ENCODE data around the gene RFWD3.
"Not testable (repeated sequence)": the region's sequence is repeated elsewhere in the genome, so short reads cannot be mapped to it uniquely, and the experiment has no call there.

Gene RFWD3

GRCh38 chr16:74667255-74667700 is 601 bp upstream of the RFWD3 start:
- in situ Hi-C loops (cut with MboI; ENCODE audit: low sequenced_read_pairs): no loop called here

GRCh38 chr16:74666010-74666421 is 661 bp downstream of the RFWD3 start:
- in situ Hi-C loops (cut with MboI; ENCODE audit: low sequenced_read_pairs): no loop called here

- in situ Hi-C loops (cut with MboI; ENCODE audit: low sequenced_read_pairs): no loop called here
Observed at GRCh38 chr16:74661064-74661463, 5.6 kb downstream of the RFWD3 start.

GRCh38 chr16:74660383-74660782 is 6.3 kb downstream of the RFWD3 start:
- in situ Hi-C loops (cut with MboI; ENCODE audit: low sequenced_read_pairs): no loop called here

GRCh38 chr16:74659041-74659440 is 7.6 kb downstream of the RFWD3 start:
- in situ Hi-C loops (cut with MboI; ENCODE audit: low sequenced_read_pairs): no loop called here

GRCh38 chr16:74657870-74658642 is 8.6 kb downstream of the RFWD3 start:
- in situ Hi-C loops (cut with MboI; ENCODE audit: low sequenced_read_pairs): no loop called here

GRCh38 chr16:74654536-74655050 is 12.1 kb downstream of the RFWD3 start:
- in situ Hi-C loops (cut with MboI; ENCODE audit: low sequenced_read_pairs): no loop called here

- in situ Hi-C loops (cut with MboI; ENCODE audit: low sequenced_read_pairs): not testable (repeated sequence)
Observed at GRCh38 chr16:74652883-74653282, 13.8 kb downstream of the RFWD3 start.

- in situ Hi-C loops (cut with MboI; ENCODE audit: low sequenced_read_pairs): no loop called here
Observed at GRCh38 chr16:74652249-74652648, 14.4 kb downstream of the RFWD3 start.

DNA sequence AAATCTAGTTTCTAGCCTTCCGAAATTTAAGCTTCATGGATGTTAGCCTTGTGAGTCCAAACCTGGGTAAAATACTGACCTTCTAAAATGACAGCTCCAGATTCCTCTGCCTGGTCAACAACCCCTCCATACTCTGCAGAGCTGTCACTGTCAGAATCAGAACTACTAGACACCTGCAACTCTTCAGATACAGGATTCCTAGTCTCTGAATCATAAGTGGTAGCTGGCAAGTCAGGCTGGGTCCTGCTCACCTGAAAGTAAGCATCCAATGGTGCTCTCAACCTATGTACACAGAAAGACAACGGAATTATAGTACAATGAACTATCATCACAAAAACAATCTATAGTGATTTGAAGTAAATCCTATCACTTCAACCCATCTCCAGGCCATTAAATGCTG is 14.8 kb downstream of the RFWD3 start:
- in situ Hi-C loops (cut with MboI; ENCODE audit: low sequenced_read_pairs): no loop called here

DNA sequence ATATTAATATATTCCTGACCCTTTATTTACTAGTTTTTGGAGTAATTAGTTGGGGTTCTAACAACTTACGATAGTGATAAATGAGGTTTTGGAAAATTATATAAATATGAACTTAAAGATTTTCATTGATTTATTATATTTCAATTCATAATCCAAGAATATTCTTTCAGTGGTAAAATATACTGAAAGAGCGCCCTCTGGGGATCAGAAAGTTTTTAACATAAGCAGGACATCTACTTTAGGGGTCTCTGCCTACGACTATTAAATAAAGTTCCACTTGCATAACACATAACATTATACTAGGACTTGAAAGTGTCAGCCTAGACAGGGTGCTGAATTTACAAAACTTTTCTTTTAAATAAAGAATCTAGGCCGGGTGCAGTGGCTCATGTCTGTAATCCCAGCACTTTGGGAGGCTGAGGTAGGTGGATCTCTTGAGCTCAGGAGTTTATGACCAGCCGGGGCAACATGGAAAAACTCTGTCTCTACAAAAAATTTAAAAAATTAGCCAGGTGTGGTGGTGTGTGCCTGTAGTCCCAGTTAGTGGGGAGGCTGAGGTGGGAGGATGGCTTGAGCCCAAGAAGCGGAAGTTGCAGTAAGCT is 15.6 kb downstream of the RFWD3 start:
- in situ Hi-C loops (cut with MboI; ENCODE audit: low sequenced_read_pairs): no loop called here

- in situ Hi-C loops (cut with MboI; ENCODE audit: low sequenced_read_pairs): no loop called here
Observed at GRCh38 chr16:74649839-74650504, 16.7 kb downstream of the RFWD3 start.

DNA sequence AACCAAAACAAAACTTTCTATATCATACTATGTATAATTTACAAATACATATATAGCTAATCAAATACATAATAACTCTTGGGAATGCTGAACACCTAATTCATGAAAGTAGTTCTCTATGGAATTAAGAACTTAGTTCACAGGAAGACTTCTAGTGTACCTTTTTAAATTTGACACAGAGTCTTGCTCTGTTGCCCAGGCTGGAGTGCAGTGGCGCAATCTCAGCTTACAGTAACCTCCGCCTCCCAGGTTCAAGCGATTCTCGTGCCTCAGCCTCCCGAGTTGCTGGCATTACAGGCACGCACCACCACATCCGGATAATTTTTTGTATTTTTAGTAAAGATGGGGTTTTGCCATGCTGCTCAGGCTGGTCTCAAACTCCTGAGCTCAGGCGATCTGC is 24.7 kb downstream of the RFWD3 start:
- in situ Hi-C loops (cut with MboI; ENCODE audit: low sequenced_read_pairs): no loop called here

GRCh38 chr16:74637742-74638453 is 28.8 kb downstream of the RFWD3 start:
- in situ Hi-C loops (cut with MboI; ENCODE audit: low sequenced_read_pairs): no loop called here

DNA sequence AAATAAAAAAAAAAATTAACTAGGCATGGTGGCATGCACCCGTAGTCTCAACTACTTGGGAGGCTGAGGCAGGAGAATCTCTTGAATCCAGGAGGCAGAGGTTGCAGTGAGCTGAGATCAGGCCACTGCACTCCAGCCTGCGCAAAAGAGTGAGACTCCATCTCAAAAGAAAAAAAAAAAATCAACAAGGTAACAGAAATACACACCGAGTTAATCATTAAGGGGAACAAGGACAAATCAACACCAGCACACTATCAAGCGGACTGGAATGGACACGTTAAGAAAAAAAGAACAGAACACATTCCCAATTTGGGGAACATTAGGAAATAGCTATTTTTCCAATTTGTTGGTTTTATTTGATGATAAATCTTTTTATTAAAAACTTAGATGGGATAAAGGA is 31.4 kb downstream of the RFWD3 start:
- in situ Hi-C loops (cut with MboI; ENCODE audit: low sequenced_read_pairs): no loop called here

DNA sequence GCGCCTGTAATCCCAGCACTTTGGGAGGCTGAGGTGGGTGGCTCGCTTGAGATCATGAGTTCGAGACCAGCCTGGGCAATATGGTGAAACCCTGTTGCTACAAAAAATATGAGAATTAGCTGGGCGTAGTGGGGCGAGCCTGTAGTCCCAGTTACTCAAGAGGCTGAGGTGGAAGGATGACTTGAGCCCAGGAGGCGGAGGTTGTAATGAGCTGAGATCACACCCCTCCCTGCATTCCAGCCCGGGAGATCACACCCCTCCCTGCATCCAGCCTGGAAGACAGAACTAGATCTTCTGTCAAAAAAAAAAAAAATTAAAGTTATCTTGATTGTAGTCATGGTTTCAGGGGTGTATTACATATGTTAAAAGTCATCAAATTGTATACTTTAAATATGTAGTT is 33.0 kb downstream of the RFWD3 start:
- in situ Hi-C loops (cut with MboI; ENCODE audit: low sequenced_read_pairs): no loop called here

- in situ Hi-C loops (cut with MboI; ENCODE audit: low sequenced_read_pairs): no loop called here
Observed at GRCh38 chr16:74627506-74628220, 39.0 kb downstream of the RFWD3 start.

GRCh38 chr16:74626741-74627416 is 39.8 kb downstream of the RFWD3 start:
- in situ Hi-C loops (cut with MboI; ENCODE audit: low sequenced_read_pairs): no loop called here

GRCh38 chr16:74625500-74626350 is 41.0 kb downstream of the RFWD3 start:
- in situ Hi-C loops (cut with MboI; ENCODE audit: low sequenced_read_pairs): no loop called here
